Measurements from ENCODE around the gene BICRAL.

- TF ChIP-seq CTCF (IDR thresholded peaks at IDR 0.05) (no peak), POLR2A (IDR thresholded peaks at IDR 0.05) (no peak), EP300 (IDR thresholded peaks at IDR 0.05) (no peak), POLR2AphosphoS5 (IDR thresholded peaks at IDR 0.05) (no peak)
These were observed 37.0 kb downstream of the BICRAL start for GRCh38 chr6:42818878-42819277.
